T-helper 1 cell treated with Interleukin-12 subunit alpha and Interleukin-12 subunit beta and Interleukin-4 antibody, amounts not matched to agents 30 μg/mL and 1 μg/mL, for 36 hours (primary cell): ENCODE measurements around the gene DNAJB4.
A peak's percentile ranks its signal among the peaks of the same experiment; 100 is the strongest.
"Not testable (repeated sequence)": the region's sequence is repeated elsewhere in the genome, so short reads cannot be mapped to it uniquely, and the experiment has no call there.

Source experiments
- H3K27ac Mint-ChIP-seq: one replicate; pipeline ENCODE4 v1.8.0; 2021; ENCODE audit warnings: mild to moderate bottlenecking, mixed read lengths
- H3K27me3 Mint-ChIP-seq: one replicate; pipeline ENCODE4 v1.8.0; 2021; ENCODE audit warnings: low read depth, mixed read lengths
- H3K36me3 Mint-ChIP-seq: one replicate; pipeline ENCODE4 v1.8.0; 2021; ENCODE audit warnings: low read depth, mixed read lengths
- H3K4me1 Mint-ChIP-seq: one replicate; pipeline ENCODE4 v1.8.0; 2021; ENCODE audit warnings: low read depth, mixed read lengths
- H3K4me3 Mint-ChIP-seq: one replicate; pipeline ENCODE4 v1.8.0; 2021; ENCODE audit warnings: mild to moderate bottlenecking, moderate library complexity, mixed read lengths
- H3K9me3 Mint-ChIP-seq: one replicate; pipeline ENCODE4 v1.8.0; 2021; ENCODE audit warnings: mixed read lengths

The DNAJB4 gene

GRCh38 chr1:78003882-78004718 is 639 bp upstream of the DNAJB4 start:
- H3K27me3 Mint-ChIP-seq = peaks cover 3% of the 10 kb centered on the region
- H3K36me3 Mint-ChIP-seq = peaks cover 5% of the 10 kb centered on the region
- H3K9me3 Mint-ChIP-seq = no peaks in the 10 kb centered on the region

GRCh38 chr1:78005448-78005722 is 646 bp downstream of the DNAJB4 start:
- Mint-ChIP-seq H3K4me3 (peak overlapping the region; percentile 91), H3K36me3 (peaks cover 7% of the 10 kb centered on the region), H3K27ac (peak overlapping the region; percentile 98), H3K9me3 (no peaks in the 10 kb centered on the region), H3K27me3 (peaks cover 3% of the 10 kb centered on the region), H3K4me1 (peaks cover 27% of the 10 kb centered on the region)

More at GRCh38 chr1:78003882-78004718, 639 bp upstream of the DNAJB4 start:
- Mint-ChIP-seq H3K4me3 (peak overlapping the region; percentile 91), H3K4me1 (peaks cover 27% of the 10 kb centered on the region), H3K27ac (peak overlapping the region; percentile 98)

- Mint-ChIP-seq H3K27me3 (peaks cover 3% of the 10 kb centered on the region), H3K4me3 (peak overlapping the region; percentile 91), H3K4me1 (peaks cover 28% of the 10 kb centered on the region), H3K27ac (peak overlapping the region; percentile 98), H3K9me3 (no peaks in the 10 kb centered on the region), H3K36me3 (peaks cover 7% of the 10 kb centered on the region)
Measured at GRCh38 chr1:78005755-78006154, 1.0 kb downstream of the DNAJB4 start.

GRCh38 chr1:78006521-78006920 is 1.8 kb downstream of the DNAJB4 start:
- Mint-ChIP-seq H3K27ac (no peak overlapping the region), H3K36me3 (peaks cover 7% of the 10 kb centered on the region), H3K9me3 (no peaks in the 10 kb centered on the region), H3K27me3 (peaks cover 3% of the 10 kb centered on the region), H3K4me1 (peaks cover 28% of the 10 kb centered on the region), H3K4me3 (peak overlapping the region; percentile 85)

GRCh38 chr1:78007677-78008341 is 3.1 kb downstream of the DNAJB4 start:
- no peak overlapping the region for H3K4me3 Mint-ChIP-seq
- peaks cover 3% of the 10 kb centered on the region for H3K27me3 Mint-ChIP-seq
- H3K27ac Mint-ChIP-seq = no peak overlapping the region
- no peaks in the 10 kb centered on the region for H3K9me3 Mint-ChIP-seq
- H3K4me1 Mint-ChIP-seq = peaks cover 26% of the 10 kb centered on the region
- H3K36me3 Mint-ChIP-seq = peaks cover 7% of the 10 kb centered on the region

GRCh38 chr1:78009276-78009675 is 4.5 kb downstream of the DNAJB4 start:
- H3K27ac Mint-ChIP-seq = no peak overlapping the region
- peaks cover 12% of the 10 kb centered on the region for H3K36me3 Mint-ChIP-seq
- no peak overlapping the region for H3K4me3 Mint-ChIP-seq
- H3K9me3 Mint-ChIP-seq = no peaks in the 10 kb centered on the region
- H3K4me1 Mint-ChIP-seq = peaks cover 17% of the 10 kb centered on the region
- H3K27me3 Mint-ChIP-seq = peaks cover 3% of the 10 kb centered on the region

GRCh38 chr1:78009836-78010235 is 5.1 kb downstream of the DNAJB4 start:
- H3K4me3 Mint-ChIP-seq = no peak overlapping the region
- H3K27ac Mint-ChIP-seq = no peak overlapping the region
- H3K9me3 Mint-ChIP-seq = no peaks in the 10 kb centered on the region
- peaks cover 15% of the 10 kb centered on the region for H3K4me1 Mint-ChIP-seq
- H3K27me3 Mint-ChIP-seq = no peaks in the 10 kb centered on the region
- peaks cover 9% of the 10 kb centered on the region for H3K36me3 Mint-ChIP-seq

- peaks cover 15% of the 10 kb centered on the region for H3K4me1 Mint-ChIP-seq
- H3K36me3 Mint-ChIP-seq = peaks cover 9% of the 10 kb centered on the region
- H3K4me3 Mint-ChIP-seq = no peak overlapping the region
- no peaks in the 10 kb centered on the region for H3K9me3 Mint-ChIP-seq
- H3K27ac Mint-ChIP-seq = no peak overlapping the region
- no peaks in the 10 kb centered on the region for H3K27me3 Mint-ChIP-seq
Measured at GRCh38 chr1:78011050-78011449, 6.3 kb downstream of the DNAJB4 start.

- H3K4me3 Mint-ChIP-seq = no peak overlapping the region
- H3K36me3 Mint-ChIP-seq = peaks cover 9% of the 10 kb centered on the region
- peaks cover 3% of the 10 kb centered on the region for H3K4me1 Mint-ChIP-seq
- H3K27ac Mint-ChIP-seq = no peak overlapping the region
- no peaks in the 10 kb centered on the region for H3K27me3 Mint-ChIP-seq
- H3K9me3 Mint-ChIP-seq = no peaks in the 10 kb centered on the region
Measured at GRCh38 chr1:78015148-78015547, 10.4 kb downstream of the DNAJB4 start.

GRCh38 chr1:78019024-78019423 is 14.3 kb downstream of the DNAJB4 start:
- peaks cover 2% of the 10 kb centered on the region for H3K4me1 Mint-ChIP-seq

GRCh38 chr1:78021134-78021533 is 16.4 kb downstream of the DNAJB4 start:
- not testable (repeated sequence) for H3K9me3 Mint-ChIP-seq, H3K27ac Mint-ChIP-seq, H3K4me1 Mint-ChIP-seq, H3K4me3 Mint-ChIP-seq, H3K27me3 Mint-ChIP-seq, H3K36me3 Mint-ChIP-seq

More at GRCh38 chr1:78019024-78019423, 14.3 kb downstream of the DNAJB4 start:
- Mint-ChIP-seq H3K4me3 (no peak overlapping the region), H3K27ac (no peak overlapping the region), H3K36me3 (peaks cover 5% of the 10 kb centered on the region), H3K9me3 (peaks cover 6% of the 10 kb centered on the region), H3K27me3 (no peaks in the 10 kb centered on the region)

GRCh38 chr1:78029793-78030192 is 25.1 kb downstream of the DNAJB4 start:
- peaks cover 8% of the 10 kb centered on the region for H3K27me3 Mint-ChIP-seq

GRCh38 chr1:78032996-78033796 is 28.5 kb downstream of the DNAJB4 start:
- Mint-ChIP-seq H3K27me3 (peaks cover 14% of the 10 kb centered on the region), H3K27ac (no peak overlapping the region), H3K36me3 (no peaks in the 10 kb centered on the region), H3K4me1 (no peaks in the 10 kb centered on the region), H3K9me3 (no peaks in the 10 kb centered on the region), H3K4me3 (no peak overlapping the region)

More at GRCh38 chr1:78029793-78030192, 25.1 kb downstream of the DNAJB4 start:
- Mint-ChIP-seq H3K4me3 (no peak overlapping the region), H3K4me1 (no peaks in the 10 kb centered on the region), H3K9me3 (no peaks in the 10 kb centered on the region), H3K27ac (no peak overlapping the region), H3K36me3 (no peaks in the 10 kb centered on the region)

GRCh38 chr1:78033797-78034172 is 29.0 kb downstream of the DNAJB4 start:
- H3K4me1 Mint-ChIP-seq = no peaks in the 10 kb centered on the region
- H3K9me3 Mint-ChIP-seq = no peaks in the 10 kb centered on the region
- no peak overlapping the region for H3K27ac Mint-ChIP-seq
- peaks cover 14% of the 10 kb centered on the region for H3K27me3 Mint-ChIP-seq
- H3K36me3 Mint-ChIP-seq = no peaks in the 10 kb centered on the region
- H3K4me3 Mint-ChIP-seq = no peak overlapping the region
